Stimulated activated CD4-positive, alpha-beta T cell treated with anti-CD3 and anti-CD28 coated beads, Interleukin-4, amount 100 ng/mL, for 48 hours (primary cell): ENCODE measurements around the gene KHDC4.

Source experiments
- DNase-seq, 2 donors: peaks; one replicate each; pipeline ENCODE4 v3.0.0-alpha.2; 2020; ENCODE audit warnings: low read depth in 2 of 2

The KHDC4 gene

GRCh38 chr1:155934097-155934935 lies at the start of gene KHDC4:
KHDC4 (minus strand) TSS chr1:155934413; CDS start chr1:155934373, 40 bp downstream.
- peak; percentile 82 to 92 for DNase-seq

GRCh38 chr1:155983191-155984024 lies 49.2 kb upstream of the KHDC4 start:
- no peak for DNase-seq

- no peak for DNase-seq
Observed at GRCh38 chr1:155982106-155982505, 47.9 kb upstream of the KHDC4 start.

- no peak for DNase-seq
Observed at GRCh38 chr1:155981266-155982088, 47.3 kb upstream of the KHDC4 start.

GRCh38 chr1:155979597-155980343 lies 45.6 kb upstream of the KHDC4 start:
- DNase-seq, result no peak

GRCh38 chr1:155978973-155979429 lies 44.8 kb upstream of the KHDC4 start:
- DNase-seq, result no peak

GRCh38 chr1:155978325-155978972 lies 44.2 kb upstream of the KHDC4 start, which contains the start of gene ARHGEF2:
ARHGEF2 (minus strand) TSS chr1:155978547; CDS start chr1:155978427, 120 bp downstream.
- peak; percentile 69 to 79 for DNase-seq

GRCh38 chr1:155977690-155978324 lies 43.6 kb upstream of the KHDC4 start:
- DNase-seq, result peak; percentile 52 to 64

- DNase-seq, result peak in 1 of 2 donors; percentile 16
Observed at GRCh38 chr1:155976913-155977689, 42.9 kb upstream of the KHDC4 start.

- DNase-seq, result peak; percentile 22 to 25
Observed at GRCh38 chr1:155976062-155976912, 42.1 kb upstream of the KHDC4 start.

GRCh38 chr1:155975375-155976061 lies 41.3 kb upstream of the KHDC4 start:
- DNase-seq, result no peak

GRCh38 chr1:155974208-155975115 lies 40.2 kb upstream of the KHDC4 start:
- DNase-seq, result no peak

- no peak for DNase-seq
Observed at GRCh38 chr1:155973723-155974122, 39.5 kb upstream of the KHDC4 start.

- no peak for DNase-seq
Observed at GRCh38 chr1:155971910-155972809, 37.9 kb upstream of the KHDC4 start.

GRCh38 chr1:155970531-155971167 lies 36.4 kb upstream of the KHDC4 start:
- DNase-seq, result peak; percentile 16 to 20
